Activated CD4-positive, alpha-beta T cell treated with anti-CD3 and anti-CD28 coated beads, Interleukin-2, amount 10 ng/mL, durations not matched to agents 7 days and 5 days (primary cell): ENCODE data around the gene CEACAM20. TPM values are rescaled to one million over a fixed set of nuclear protein-coding genes. Genes with fewer than 3 reads are reported as not detected.
"Not testable (repeated sequence)": the region's sequence is repeated elsewhere in the genome, so short reads cannot be mapped to it uniquely, and the experiment has no call there.

Source experiments
- CTCF ChIA-PET: fragments of 350-600 bp; sonication (Branson Sonifier 250); formaldehyde crosslinking; loops from one replicate; lab custom pipeline; 2021; ENCODE audit warnings: antibody characterized with exemption; lab: Charles Lee
- POLR2A ChIA-PET: fragments of 350-600 bp; sonication (Branson Sonifier 250); formaldehyde crosslinking; loops from one replicate; lab custom pipeline; 2021; ENCODE audit warnings: antibody characterized with exemption; lab: Charles Lee
- DNase-seq: peaks from one replicate; pipeline ENCODE4 v3.0.0-alpha.2; 2020
- H3K27ac Mint-ChIP-seq: one replicate; pipeline ENCODE4 v1.8.0; 2021; ENCODE audit warnings: mild to moderate bottlenecking, moderate library complexity, mixed read lengths
- H3K27me3 Mint-ChIP-seq: one replicate; pipeline ENCODE4 v1.8.0; 2021; ENCODE audit warnings: mixed read lengths
- H3K36me3 Mint-ChIP-seq: one replicate; pipeline ENCODE4 v1.8.0; 2021; ENCODE audit warnings: low read depth, mixed read lengths
- H3K4me1 Mint-ChIP-seq: one replicate; pipeline ENCODE4 v1.8.0; 2021; ENCODE audit warnings: mixed read lengths
- H3K4me3 Mint-ChIP-seq: one replicate; pipeline ENCODE4 v1.8.0; 2021; ENCODE audit warnings: mild to moderate bottlenecking, moderate library complexity, mixed read lengths
- H3K9me3 Mint-ChIP-seq: one replicate; pipeline ENCODE4 v1.8.0; 2021; ENCODE audit warnings: mixed read lengths
- total RNA-seq, 2 experiments: library from RNA; stranded (reverse); gene quantifications; one replicate each; pipeline ENCODE4 v1.2.3, GENCODE V29; 2021

Gene CEACAM20
- total RNA-seq, 2 experiments from 2014 or later = not detected

- no peaks in the 10 kb centered on the region for H3K36me3 Mint-ChIP-seq
- no peaks in the 10 kb centered on the region for H3K27me3 Mint-ChIP-seq
- H3K4me3 Mint-ChIP-seq = no peak overlapping the region
- ChIA-PET POLR2A (no interaction called here), CTCF (interaction anchor here (0.6 to 1.3 kb wide), 2 partner anchors 10 to 24 kb away, joined by 3 read pairs; partner anchors contain the start of gene CEACAM20)
- no peak overlapping the region for H3K27ac Mint-ChIP-seq
- H3K4me1 Mint-ChIP-seq = no peaks in the 10 kb centered on the region
- DNase-seq = no peak
- H3K9me3 Mint-ChIP-seq = peaks cover 34% of the 10 kb centered on the region
Measured at GRCh38 chr19:44539991-44540390, 10.5 kb upstream of the CEACAM20 start.

- Mint-ChIP-seq H3K4me1 (no peaks in the 10 kb centered on the region), H3K9me3 (peaks cover 34% of the 10 kb centered on the region), H3K4me3 (no peak overlapping the region), H3K27ac (no peak overlapping the region), H3K36me3 (no peaks in the 10 kb centered on the region), H3K27me3 (no peaks in the 10 kb centered on the region)
- CTCF ChIA-PET = interaction anchor here (0.6 to 1.3 kb wide), 2 partner anchors 10 to 24 kb away, joined by 3 read pairs; partner anchors contain the start of gene CEACAM20
- POLR2A ChIA-PET = no interaction called here
- no peak for DNase-seq
Measured at GRCh38 chr19:44539236-44539826, 9.9 kb upstream of the CEACAM20 start.

GRCh38 chr19:44535361-44535760, 5.9 kb upstream of the CEACAM20 start:
- H3K4me1 Mint-ChIP-seq, POLR2A ChIA-PET, DNase-seq, H3K27me3 Mint-ChIP-seq, H3K36me3 Mint-ChIP-seq, H3K4me3 Mint-ChIP-seq, H3K27ac Mint-ChIP-seq, CTCF ChIA-PET: not testable (repeated sequence)
- H3K9me3 Mint-ChIP-seq = peaks cover 27% of the 10 kb centered on the region

GRCh38 chr19:44532819-44533218, 3.3 kb upstream of the CEACAM20 start:
- CTCF ChIA-PET = interaction anchor here (0.5 kb wide), 1 partner anchor 262 kb away, joined by 3 read pairs; no protein-coding TSS in a partner anchor
- no peak for DNase-seq
- Mint-ChIP-seq H3K36me3 (no peaks in the 10 kb centered on the region), H3K27me3 (no peaks in the 10 kb centered on the region), H3K9me3 (peaks cover 25% of the 10 kb centered on the region), H3K27ac (no peak overlapping the region), H3K4me3 (no peak overlapping the region), H3K4me1 (no peaks in the 10 kb centered on the region)
- POLR2A ChIA-PET = no interaction called here

- Mint-ChIP-seq H3K36me3 (no peaks in the 10 kb centered on the region), H3K4me3 (no peak overlapping the region), H3K27me3 (no peaks in the 10 kb centered on the region), H3K27ac (no peak overlapping the region), H3K4me1 (no peaks in the 10 kb centered on the region), H3K9me3 (peaks cover 17% of the 10 kb centered on the region)
- POLR2A ChIA-PET = no interaction called here
- no peak for DNase-seq
- CTCF ChIA-PET = no interaction called here
Measured at GRCh38 chr19:44530777-44531176, 1.3 kb upstream of the CEACAM20 start.

GRCh38 chr19:44527554-44527953, 1.9 kb downstream of the CEACAM20 start:
- ChIA-PET POLR2A (no interaction called here), CTCF (no interaction called here)
- Mint-ChIP-seq H3K4me1 (no peaks in the 10 kb centered on the region), H3K27me3 (no peaks in the 10 kb centered on the region), H3K9me3 (peaks cover 17% of the 10 kb centered on the region), H3K27ac (no peak overlapping the region), H3K36me3 (no peaks in the 10 kb centered on the region), H3K4me3 (no peak overlapping the region)
- DNase-seq = no peak

- peaks cover 17% of the 10 kb centered on the region for H3K9me3 Mint-ChIP-seq
- ChIA-PET POLR2A (no interaction called here), CTCF (no interaction called here)
- H3K27ac Mint-ChIP-seq = no peak overlapping the region
- DNase-seq = no peak
- no peaks in the 10 kb centered on the region for H3K27me3 Mint-ChIP-seq
- H3K4me1 Mint-ChIP-seq = no peaks in the 10 kb centered on the region
- no peaks in the 10 kb centered on the region for H3K36me3 Mint-ChIP-seq
- no peak overlapping the region for H3K4me3 Mint-ChIP-seq
Measured at GRCh38 chr19:44525721-44526430, 3.6 kb downstream of the CEACAM20 start.

- no peaks in the 10 kb centered on the region for H3K36me3 Mint-ChIP-seq
- ChIA-PET CTCF (no interaction called here), POLR2A (no interaction called here)
- DNase-seq = no peak
- H3K27me3 Mint-ChIP-seq = no peaks in the 10 kb centered on the region
- H3K4me1 Mint-ChIP-seq = no peaks in the 10 kb centered on the region
- H3K27ac Mint-ChIP-seq = no peak overlapping the region
- peaks cover 6% of the 10 kb centered on the region for H3K9me3 Mint-ChIP-seq
- H3K4me3 Mint-ChIP-seq = no peak overlapping the region
Measured at GRCh38 chr19:44521370-44521769, 8.1 kb downstream of the CEACAM20 start.

- DNase-seq = no peak
- Mint-ChIP-seq H3K4me1 (no peaks in the 10 kb centered on the region), H3K36me3 (no peaks in the 10 kb centered on the region), H3K27me3 (no peaks in the 10 kb centered on the region), H3K9me3 (peaks cover 10% of the 10 kb centered on the region), H3K27ac (no peak overlapping the region), H3K4me3 (no peak overlapping the region)
- ChIA-PET CTCF (interaction anchor here (0.6 kb wide), 1 partner anchor 305 kb away, joined by 3 read pairs; no protein-coding TSS in a partner anchor), POLR2A (no interaction called here)
Measured at GRCh38 chr19:44517146-44517545, 12.3 kb downstream of the CEACAM20 start.

GRCh38 chr19:44515907-44516306, 13.6 kb downstream of the CEACAM20 start:
- no peak overlapping the region for H3K4me3 Mint-ChIP-seq
- no peaks in the 10 kb centered on the region for H3K36me3 Mint-ChIP-seq
- no peak overlapping the region for H3K27ac Mint-ChIP-seq
- no peaks in the 10 kb centered on the region for H3K27me3 Mint-ChIP-seq
- peaks cover 14% of the 10 kb centered on the region for H3K9me3 Mint-ChIP-seq
- POLR2A ChIA-PET = no interaction called here
- H3K4me1 Mint-ChIP-seq = no peaks in the 10 kb centered on the region
- no peak for DNase-seq
- CTCF ChIA-PET = interaction anchor here (0.6 kb wide), 2 partner anchors 24 to 438 kb away, joined by 3 read pairs; no protein-coding TSS in a partner anchor

GRCh38 chr19:44515031-44515430, 14.4 kb downstream of the CEACAM20 start:
- Mint-ChIP-seq H3K4me1 (no peaks in the 10 kb centered on the region), H3K36me3 (no peaks in the 10 kb centered on the region), H3K27me3 (no peaks in the 10 kb centered on the region), H3K27ac (no peak overlapping the region), H3K4me3 (no peak overlapping the region), H3K9me3 (peaks cover 14% of the 10 kb centered on the region)
- DNase-seq = no peak
- CTCF ChIA-PET = no interaction called here
- POLR2A ChIA-PET = no interaction called here

- H3K27me3 Mint-ChIP-seq = peaks cover 2% of the 10 kb centered on the region
- no peaks in the 10 kb centered on the region for H3K4me1 Mint-ChIP-seq
- POLR2A ChIA-PET = no interaction called here
- no peak overlapping the region for H3K4me3 Mint-ChIP-seq
- no peak overlapping the region for H3K27ac Mint-ChIP-seq
- peaks cover 25% of the 10 kb centered on the region for H3K9me3 Mint-ChIP-seq
- DNase-seq = peak; percentile 31
- H3K36me3 Mint-ChIP-seq = no peaks in the 10 kb centered on the region
- CTCF ChIA-PET = no interaction called here
Measured at GRCh38 chr19:44512326-44513298, 16.9 kb downstream of the CEACAM20 start.
